NT2/D1 (cell line): Measurements from ENCODE around the gene KRTAP1-5.
"Not testable (repeated sequence)": the region's sequence is repeated elsewhere in the genome, so short reads cannot be mapped to it uniquely, and the experiment has no call there.

Experiments used
- DNase-seq: peaks from one replicate; pipeline ENCODE4 v3.0.0-alpha.2; 2011; ENCODE audit warnings: low read depth, low spot score
- H3K27me3 ChIP-seq: 2 replicates; pipeline ENCODE4 v1.6.0; 2011; ENCODE audit warnings: mild to moderate bottlenecking; ENCODE audit not compliant: insufficient read length, insufficient read depth
- H3K36me3 ChIP-seq: 2 replicates; pipeline ENCODE4 v1.6.1; 2011; ENCODE audit warnings: mild to moderate bottlenecking, low read length, mixed read lengths; ENCODE audit not compliant: insufficient read depth, insufficient read length
- H3K4me1 ChIP-seq: 2 replicates; pipeline ENCODE4 v1.5.1; 2011; ENCODE audit not compliant: insufficient read depth, insufficient read length
- H3K4me3 ChIP-seq: 2 replicates; pipeline ENCODE4 v1.5.1; 2011; ENCODE audit warnings: low read depth; ENCODE audit not compliant: insufficient read length
- H3K9ac ChIP-seq: 2 replicates; pipeline ENCODE4 v1.6.0; 2011; ENCODE audit warnings: low read depth; ENCODE audit not compliant: insufficient read length
- H3K9me3 ChIP-seq: 2 replicates; pipeline ENCODE4 v1.5.1; 2011; ENCODE audit warnings: mild to moderate bottlenecking, low read length; ENCODE audit not compliant: insufficient read depth
- SUZ12 ChIP-seq: IDR thresholded peaks from 2 replicates; pipeline ENCODE4 v1.6.1; 2011; ENCODE audit not compliant: insufficient read length, insufficient read depth; ENCODE audit errors: extremely low read depth
- YY1 ChIP-seq: IDR thresholded peaks from 2 replicates; pipeline ENCODE4 v1.6.1; 2011; ENCODE audit not compliant: insufficient read length, insufficient read depth
- ZNF274 ChIP-seq: IDR thresholded peaks from 2 replicates; pipeline ENCODE4 v1.6.1; 2011; ENCODE audit warnings: mild to moderate bottlenecking, low read depth, low read length

The KRTAP1-5 gene

DNA sequence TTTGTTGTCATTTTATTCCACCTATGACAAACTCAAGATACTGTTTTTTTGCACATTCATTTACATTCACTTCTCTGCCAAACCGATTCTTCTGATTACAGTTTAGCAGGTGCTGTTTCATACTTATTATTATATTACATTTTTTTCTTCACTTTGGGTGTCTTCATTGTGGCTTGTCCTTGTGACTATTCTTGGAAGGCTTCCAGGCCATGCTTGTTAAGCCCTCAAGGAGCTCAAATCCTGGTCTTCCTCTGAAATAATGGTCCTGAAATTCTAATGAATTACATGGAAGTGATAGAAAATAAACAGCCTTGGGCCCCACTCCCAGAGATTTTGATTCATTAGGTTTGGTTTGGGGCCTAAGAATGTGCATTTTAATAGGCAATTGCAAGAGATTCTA is 37.3 kb upstream of the KRTAP1-5 start:
- Histone ChIP-seq H3K4me3 (no peak overlapping the region), H3K27me3 (no peaks in the 10 kb centered on the region), H3K36me3 (no peaks in the 10 kb centered on the region), H3K4me1 (no peaks in the 10 kb centered on the region), H3K9me3 (no peaks in the 10 kb centered on the region), H3K9ac (no peak overlapping the region)
- TF ChIP-seq ZNF274 (no peak), YY1 (no peak), SUZ12 (no peak)
- no peak for DNase-seq

DNA sequence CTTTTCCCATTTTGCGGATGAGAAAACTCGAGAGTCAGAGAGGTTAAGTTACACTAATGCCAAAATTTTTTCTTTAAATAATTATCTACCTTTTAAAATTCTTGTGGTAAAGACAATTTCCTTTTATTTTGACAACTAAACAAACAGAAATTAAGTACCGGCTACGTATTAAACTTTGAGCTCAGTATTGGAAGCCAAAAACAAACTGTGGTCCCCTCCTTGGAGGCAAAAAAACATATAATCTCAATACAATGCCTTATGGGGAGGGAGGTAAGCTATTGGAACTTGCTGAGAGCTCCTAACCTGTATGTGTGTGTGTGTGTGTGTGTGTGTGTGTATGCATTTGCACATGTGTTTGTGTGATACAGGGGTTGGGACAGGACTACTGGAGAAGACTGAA is 36.4 kb upstream of the KRTAP1-5 start:
- Histone ChIP-seq H3K9ac (no peak overlapping the region), H3K4me3 (no peak overlapping the region), H3K36me3 (no peaks in the 10 kb centered on the region), H3K4me1 (no peaks in the 10 kb centered on the region), H3K9me3 (no peaks in the 10 kb centered on the region), H3K27me3 (no peaks in the 10 kb centered on the region)
- DNase-seq, result no peak
- TF ChIP-seq ZNF274 (no peak), SUZ12 (no peak), YY1 (no peak)

DNA sequence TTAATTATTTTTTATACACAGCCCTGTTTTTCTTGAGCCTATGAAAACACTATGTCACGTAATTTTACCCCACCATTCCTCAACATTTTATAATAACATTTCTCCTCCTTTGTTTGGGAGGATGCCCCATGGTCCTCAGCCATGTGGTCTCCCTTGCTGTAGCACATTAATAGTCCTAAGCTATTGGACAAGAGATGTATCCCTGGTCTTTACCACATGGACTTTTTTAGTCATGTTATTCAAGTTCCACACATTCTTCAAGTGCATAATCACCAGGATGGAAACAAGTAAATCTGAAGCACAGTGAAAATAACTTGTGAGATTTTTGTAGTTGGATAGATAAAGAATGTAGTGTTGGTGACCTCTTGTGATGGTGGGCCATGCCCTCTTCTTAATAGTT is 35.0 kb upstream of the KRTAP1-5 start:
- Histone ChIP-seq H3K4me1 (no peaks in the 10 kb centered on the region), H3K27me3 (no peaks in the 10 kb centered on the region), H3K4me3 (no peak overlapping the region), H3K9ac (no peak overlapping the region), H3K36me3 (no peaks in the 10 kb centered on the region), H3K9me3 (no peaks in the 10 kb centered on the region)
- no peak for TF ChIP-seq YY1
- no peak for TF ChIP-seq SUZ12
- TF ChIP-seq ZNF274, result no peak
- DNase-seq, result no peak

DNA sequence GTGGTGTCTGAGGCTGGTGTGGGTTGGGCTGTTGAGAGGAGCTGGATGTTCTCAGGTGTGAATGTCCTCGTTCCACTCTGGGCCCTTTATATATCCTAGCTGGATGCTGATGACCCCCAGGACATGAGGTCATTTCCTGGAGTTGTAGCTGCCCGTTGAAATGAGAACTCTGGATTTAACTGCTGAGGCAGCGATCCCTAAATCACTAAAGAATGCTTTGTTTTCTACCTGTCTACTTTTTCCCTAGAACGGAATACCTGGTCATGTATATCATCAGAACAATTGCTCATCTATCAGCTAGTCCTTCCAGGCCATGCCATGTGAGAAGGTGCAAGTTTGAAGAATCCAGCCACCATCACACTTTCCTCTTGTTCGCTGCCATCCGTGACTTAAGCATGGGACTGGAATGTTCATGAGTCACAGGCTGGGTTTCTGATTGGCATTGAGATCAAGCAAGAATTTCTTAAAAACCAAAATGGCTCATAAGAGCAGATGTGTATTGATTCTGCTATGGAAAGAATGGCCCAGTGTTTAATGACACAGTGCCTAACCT is 33.1 kb upstream of the KRTAP1-5 start, which contains the start of gene KRTAP2-3:
TSS of gene KRTAP2-3 (minus strand) at position 63 of the 553 bp plus-strand sequence. CDS start 64 bp downstream, outside the sequence.
- DNase-seq, result no peak
- no peak for TF ChIP-seq ZNF274
- no peak for TF ChIP-seq YY1
- TF ChIP-seq SUZ12, result no peak
- Histone ChIP-seq H3K4me1 (no peaks in the 10 kb centered on the region), H3K27me3 (no peaks in the 10 kb centered on the region), H3K9me3 (no peaks in the 10 kb centered on the region), H3K4me3 (no peak within 1 kb of the TSS), H3K9ac (no peak within 1 kb of the TSS), H3K36me3 (no peaks in the 10 kb centered on the region)

DNA sequence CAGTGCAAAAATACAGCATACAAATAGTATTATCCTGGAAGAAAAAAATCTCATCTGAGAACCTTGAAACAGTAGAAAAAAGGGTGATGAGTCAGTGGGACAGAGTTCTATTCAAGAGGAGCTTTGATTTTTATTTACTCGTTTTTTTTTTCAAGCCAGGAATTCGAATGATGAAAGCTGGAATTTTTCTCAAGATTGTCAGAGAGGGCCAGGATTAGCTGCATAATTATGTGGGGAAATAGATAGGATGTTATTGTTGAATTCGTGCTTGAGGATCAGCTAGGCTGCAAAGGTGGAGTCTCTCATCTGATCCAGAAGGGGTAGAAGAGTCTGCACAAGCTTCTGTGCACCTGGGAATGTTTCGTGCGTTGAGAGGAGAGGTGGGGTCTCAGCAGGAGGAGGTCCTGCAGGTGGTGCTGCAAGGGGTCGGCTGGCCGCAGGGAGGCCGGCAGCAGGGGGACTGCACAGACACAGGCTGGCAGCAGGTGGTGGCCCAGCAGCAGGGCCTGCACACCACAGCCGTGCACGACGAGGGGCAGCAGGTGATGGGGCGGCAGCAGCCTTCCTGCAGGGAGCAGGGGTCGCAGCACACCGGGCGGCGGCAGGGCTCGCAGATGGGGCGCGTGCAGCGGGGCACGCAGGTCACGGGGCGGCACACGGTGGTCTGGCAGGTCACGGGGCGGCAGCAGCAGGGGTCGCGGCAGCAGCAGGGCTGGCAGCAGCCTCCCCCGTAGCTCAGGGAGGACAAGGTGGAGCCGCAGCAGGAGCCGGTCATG is 32.5 kb upstream of the KRTAP1-5 start:
- not testable (repeated sequence) for DNase-seq, H3K4me1 ChIP-seq, H3K9ac ChIP-seq, H3K9me3 ChIP-seq, H3K27me3 ChIP-seq, H3K4me3 ChIP-seq, H3K36me3 ChIP-seq

DNA sequence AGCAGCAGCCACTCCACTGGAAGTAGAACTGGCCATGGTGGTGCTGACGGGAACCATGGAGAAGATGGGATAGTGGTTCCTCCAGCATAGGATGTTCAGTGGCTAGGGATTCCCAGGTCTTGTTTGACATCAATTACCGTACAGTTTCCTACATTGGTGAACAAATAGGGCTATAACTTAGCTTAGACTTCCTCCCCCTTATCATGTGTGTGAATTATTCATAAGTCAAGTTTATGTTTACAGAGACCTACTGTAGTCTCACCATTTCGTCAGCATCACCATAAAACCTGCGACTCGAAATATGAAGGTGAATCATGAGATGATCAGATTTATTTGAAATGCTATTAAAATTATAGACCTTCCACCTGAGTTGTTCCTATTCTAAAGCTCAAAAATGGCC is 31.7 kb upstream of the KRTAP1-5 start:
- H3K9me3 ChIP-seq, result no peaks in the 10 kb centered on the region
- no peak for DNase-seq
- H3K36me3 ChIP-seq, result no peaks in the 10 kb centered on the region
- H3K4me3 ChIP-seq, result no peak overlapping the region
- H3K4me1 ChIP-seq, result no peaks in the 10 kb centered on the region
- H3K9ac ChIP-seq, result no peak overlapping the region
- no peaks in the 10 kb centered on the region for H3K27me3 ChIP-seq
- TF ChIP-seq ZNF274, result no peak
- no peak for TF ChIP-seq YY1
- no peak for TF ChIP-seq SUZ12

DNA sequence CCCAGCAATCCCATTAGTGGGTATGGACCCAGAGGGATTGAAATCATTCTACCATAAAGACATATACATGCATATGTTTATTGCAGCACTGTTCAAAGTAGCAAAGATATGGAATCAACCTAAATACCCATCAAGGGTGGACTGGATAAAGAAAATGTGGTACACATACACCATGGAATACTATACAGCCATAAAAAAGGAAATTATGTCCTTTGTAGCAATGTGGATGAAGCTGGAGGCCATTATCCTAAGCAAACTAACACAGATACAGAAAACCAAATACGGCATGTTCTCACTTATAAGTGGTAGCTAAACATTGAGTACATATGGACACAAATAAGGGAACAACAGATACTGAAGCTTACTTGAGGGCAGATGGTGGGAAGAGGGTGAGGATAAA is 30.5 kb upstream of the KRTAP1-5 start:
- no peak for TF ChIP-seq ZNF274
- TF ChIP-seq SUZ12, result no peak
- TF ChIP-seq YY1, result no peak
- Histone ChIP-seq H3K9me3 (no peaks in the 10 kb centered on the region), H3K4me1 (no peaks in the 10 kb centered on the region), H3K9ac (no peak overlapping the region), H3K36me3 (no peaks in the 10 kb centered on the region), H3K27me3 (no peaks in the 10 kb centered on the region), H3K4me3 (no peak overlapping the region)
- DNase-seq, result no peak

DNA sequence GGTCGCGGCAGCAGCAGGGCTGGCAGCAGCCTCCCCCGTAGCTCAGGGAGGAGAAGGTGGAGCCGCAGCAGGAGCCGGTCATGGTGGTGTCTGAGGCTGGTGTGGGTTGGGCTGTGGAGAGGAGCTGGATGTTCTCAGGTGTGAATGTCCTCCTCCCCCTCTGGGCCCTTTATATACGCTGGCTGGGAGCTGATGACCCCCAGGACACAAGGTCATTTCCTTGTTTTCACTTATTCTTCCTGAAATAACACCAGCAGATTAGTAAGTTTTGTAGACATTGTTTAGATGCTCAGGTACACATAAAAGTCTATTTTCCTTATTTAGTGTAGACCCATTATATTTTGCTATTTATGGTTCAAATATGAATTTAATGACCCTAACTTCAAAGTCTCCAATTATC is 28.1 kb upstream of the KRTAP1-5 start, which contains the start of gene KRTAP2-2:
TSS of gene KRTAP2-2 (minus strand) at position 101 of the 400 bp plus-strand sequence. CDS start at position 82, 19 bp downstream.
- not testable (repeated sequence) for H3K9me3 ChIP-seq, H3K27me3 ChIP-seq, H3K9ac ChIP-seq, H3K4me1 ChIP-seq, DNase-seq, H3K36me3 ChIP-seq, H3K4me3 ChIP-seq

DNA sequence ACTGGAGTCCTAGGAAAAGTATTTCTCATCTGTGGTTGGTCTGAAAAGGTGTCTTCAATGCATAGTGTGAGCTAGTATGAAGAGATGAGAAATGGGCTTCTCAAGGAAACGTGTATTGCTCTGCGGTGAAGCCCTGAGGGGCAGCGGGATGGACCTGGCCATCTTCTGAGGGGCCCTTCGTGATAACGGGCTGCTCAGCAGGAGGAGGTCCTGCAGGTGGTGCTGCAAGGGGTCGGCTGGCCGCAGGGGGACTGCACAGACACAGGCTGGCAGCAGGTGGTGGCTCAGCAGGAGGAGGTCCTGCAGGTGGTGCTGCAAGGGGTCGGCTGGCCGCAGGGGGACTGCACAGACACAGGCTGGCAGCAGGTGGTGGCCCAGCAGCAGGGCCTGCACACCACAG is 27.5 kb upstream of the KRTAP1-5 start:
- DNase-seq, H3K4me3 ChIP-seq: not testable (repeated sequence)

More for the DNA sequence above, 27.5 kb upstream of the KRTAP1-5 start:
- not testable (repeated sequence) for H3K9me3 ChIP-seq, H3K36me3 ChIP-seq, H3K27me3 ChIP-seq, H3K4me1 ChIP-seq, H3K9ac ChIP-seq
